Measurements from ENCODE around the gene RIPOR1.

RIPOR1 gene

DNA sequence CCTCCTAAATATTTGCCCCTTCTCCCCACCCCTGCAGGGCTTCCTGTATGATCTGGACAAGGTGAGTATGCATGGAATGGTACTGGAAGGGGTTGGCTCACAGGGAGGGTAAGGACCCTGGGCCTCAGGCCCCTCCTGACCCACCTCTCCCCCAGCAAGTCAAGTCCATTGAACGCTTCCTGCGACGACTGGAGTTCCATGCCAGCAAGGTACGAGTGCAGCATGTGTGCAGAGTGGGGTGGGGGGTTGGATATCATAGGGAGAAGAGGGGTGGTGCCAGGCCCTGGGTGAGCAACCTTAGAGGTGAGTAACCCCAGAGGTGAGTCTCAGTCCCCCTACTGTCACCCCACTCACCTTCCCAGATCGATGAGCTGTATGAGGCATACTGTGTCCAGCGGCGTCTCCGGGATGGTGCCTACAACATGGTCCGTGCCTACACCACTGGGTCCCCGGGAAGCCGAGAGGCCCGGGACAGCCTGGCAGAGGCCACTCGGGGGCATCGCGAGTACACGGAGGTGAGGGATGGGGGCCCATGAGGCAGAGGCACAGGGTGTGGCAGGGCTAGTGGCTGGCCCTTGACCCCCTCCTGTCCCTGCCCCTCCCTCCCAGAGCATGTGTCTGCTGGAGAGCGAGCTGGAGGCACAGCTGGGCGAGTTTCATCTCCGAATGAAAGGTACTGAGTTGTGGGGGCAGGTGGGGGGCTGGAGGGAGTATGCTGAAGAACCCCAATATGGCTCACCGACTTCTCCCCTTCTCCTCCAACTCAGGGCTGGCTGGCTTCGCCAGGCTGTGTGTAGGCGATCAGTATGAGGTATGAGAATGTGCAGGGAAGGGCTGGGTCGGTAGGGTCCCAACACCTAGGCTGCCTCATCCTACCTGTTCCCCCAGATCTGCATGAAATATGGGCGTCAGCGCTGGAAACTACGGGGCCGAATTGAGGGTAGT is 11.3 kb downstream of the RIPOR1 start:
- no peak for DNase-seq (ENCODE audit: low spot score)

- no peak for DNase-seq (ENCODE audit: low spot score)
Observed at GRCh38 chr16:67540756-67541155, 12.1 kb downstream of the RIPOR1 start.

GRCh38 chr16:67541391-67542263 is 13.0 kb downstream of the RIPOR1 start:
- no peak for DNase-seq (ENCODE audit: low spot score)

- peak; percentile 92 for DNase-seq (ENCODE audit: low spot score)
Observed at GRCh38 chr16:67542464-67542863, 13.8 kb downstream of the RIPOR1 start.

GRCh38 chr16:67543036-67543435 is 14.4 kb downstream of the RIPOR1 start:
- DNase-seq (ENCODE audit: low spot score): peak; percentile 1

DNA sequence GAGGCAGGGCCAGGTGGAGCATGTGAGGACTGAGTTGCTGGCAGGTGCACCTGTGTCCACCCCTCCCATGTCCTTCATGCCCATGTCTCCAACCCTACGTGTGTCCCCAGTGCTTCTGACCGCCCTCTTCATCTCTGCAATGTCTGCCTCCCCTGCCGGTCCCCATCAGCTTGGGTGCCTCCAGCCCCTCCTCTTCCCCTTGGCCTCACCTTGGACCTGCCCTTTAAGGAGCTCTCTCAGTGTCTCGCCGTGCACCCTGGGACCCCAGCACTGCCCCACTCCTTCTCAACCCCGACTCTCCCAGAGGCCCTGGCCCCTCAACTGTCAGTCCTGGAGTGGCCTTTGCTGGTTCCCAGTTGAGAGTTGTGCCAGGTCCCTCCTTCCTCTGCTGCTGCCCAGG is 15.0 kb downstream of the RIPOR1 start:
- no peak for DNase-seq (ENCODE audit: low spot score)

GRCh38 chr16:67544329-67544841 is 15.8 kb downstream of the RIPOR1 start:
- DNase-seq (ENCODE audit: low spot score): peak; percentile 5

- peak; percentile 2 for DNase-seq (ENCODE audit: low spot score)
Observed at GRCh38 chr16:67544844-67545664, 16.4 kb downstream of the RIPOR1 start.

DNA sequence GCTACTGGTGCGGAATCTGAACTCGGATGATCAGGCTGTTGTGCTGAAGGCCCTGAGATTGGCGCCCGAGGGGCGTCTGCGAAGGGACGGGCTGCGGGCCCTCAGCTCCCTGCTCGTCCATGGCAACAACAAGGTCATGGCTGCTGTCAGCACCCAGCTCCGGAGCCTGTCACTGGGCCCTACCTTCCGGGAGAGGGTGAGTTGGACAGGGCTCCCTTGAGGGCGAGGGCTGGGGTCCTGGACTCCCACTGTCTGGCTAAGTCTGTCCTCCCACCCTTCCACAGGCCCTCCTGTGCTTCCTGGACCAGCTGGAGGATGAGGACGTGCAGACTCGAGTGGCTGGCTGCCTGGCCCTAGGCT is 17.0 kb downstream of the RIPOR1 start:
- DNase-seq (ENCODE audit: low spot score): no peak

DNA sequence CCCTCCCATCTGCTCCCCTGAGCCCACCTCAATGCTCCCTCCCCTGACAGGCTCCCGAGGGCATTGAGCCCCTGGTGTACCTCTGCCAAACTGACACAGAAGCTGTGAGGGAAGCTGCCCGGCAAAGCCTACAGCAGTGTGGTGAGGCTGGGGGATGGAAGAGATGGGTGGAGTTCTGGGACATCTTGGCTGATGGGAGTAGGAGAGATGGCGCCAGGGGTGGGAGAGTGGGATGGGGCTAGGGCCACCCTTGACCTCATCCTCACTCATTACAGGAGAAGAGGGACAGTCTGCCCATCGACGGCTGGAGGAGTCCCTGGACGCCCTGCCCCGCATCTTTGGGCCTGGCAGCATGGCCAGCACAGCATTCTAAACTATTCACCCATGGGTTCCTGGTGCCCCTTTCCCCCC is 17.5 kb downstream of the RIPOR1 start:
- peak; percentile 4 for DNase-seq (ENCODE audit: low spot score)

DNA sequence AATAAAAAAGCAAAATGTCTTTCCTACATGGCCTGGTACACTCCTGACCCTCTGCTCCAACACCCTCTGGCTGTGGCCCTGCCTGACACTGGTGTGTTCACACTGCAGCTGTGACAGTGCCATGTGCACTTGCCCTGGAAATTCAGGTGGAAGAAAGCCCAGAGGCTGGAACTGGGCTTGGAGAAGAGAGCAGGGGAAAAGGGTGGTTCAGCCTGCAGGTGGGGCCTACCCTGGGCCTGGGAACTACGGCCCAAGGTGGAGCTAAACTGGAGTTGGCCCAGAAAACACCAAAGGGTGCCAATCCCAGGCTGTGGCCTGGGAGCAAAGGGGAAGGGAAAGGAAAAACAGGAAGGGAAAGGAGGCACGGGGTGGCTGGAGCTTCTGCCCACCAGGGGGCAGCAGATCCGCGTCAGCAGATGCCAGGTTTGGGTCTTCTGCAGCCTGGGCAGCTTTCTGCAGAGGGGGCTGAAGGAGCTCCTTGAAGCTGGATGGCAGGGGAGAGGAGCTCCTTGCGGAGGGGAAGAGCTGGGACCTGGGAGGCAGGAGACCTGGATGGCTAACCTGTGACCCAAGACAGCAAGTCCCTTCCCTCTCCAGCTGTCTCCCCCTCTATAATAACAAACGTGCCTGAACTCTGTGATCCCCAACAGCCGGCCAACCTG is 18.3 kb downstream of the RIPOR1 start:
- DNase-seq (ENCODE audit: low spot score): peak; percentile 76

GRCh38 chr16:67547423-67548264 is 19.0 kb downstream of the RIPOR1 start:
- DNase-seq (ENCODE audit: low spot score): peak; percentile 3

- peak; percentile 8 for DNase-seq (ENCODE audit: low spot score)
Observed at GRCh38 chr16:67548265-67549126, 19.9 kb downstream of the RIPOR1 start.

GRCh38 chr16:67549240-67549639 is 20.6 kb downstream of the RIPOR1 start:
- DNase-seq (ENCODE audit: low spot score): no peak

- DNase-seq (ENCODE audit: low spot score): no peak
Observed at GRCh38 chr16:67549936-67550335, 21.3 kb downstream of the RIPOR1 start.

DNA sequence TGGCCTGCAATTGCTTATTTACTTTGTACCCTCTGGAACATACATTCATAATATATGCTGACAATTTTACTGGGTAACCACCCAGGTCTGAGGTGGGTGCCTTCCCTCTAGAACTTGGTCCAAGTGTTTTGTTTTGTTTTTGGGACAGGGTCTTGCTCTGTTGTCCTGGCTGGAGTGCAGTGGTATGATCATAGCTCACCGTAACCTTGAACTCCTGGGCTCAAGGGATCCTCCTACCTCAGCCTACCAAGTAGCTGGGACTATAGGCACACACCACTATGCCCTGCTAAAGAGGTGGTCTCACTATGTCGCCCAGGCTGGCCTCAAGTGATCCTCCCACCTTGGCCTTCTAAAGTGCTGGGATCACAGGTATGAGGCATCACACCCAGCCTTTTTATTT is 22.5 kb downstream of the RIPOR1 start:
- DNase-seq (ENCODE audit: low spot score): no peak

- DNase-seq (ENCODE audit: low spot score): no peak
Observed at GRCh38 chr16:67551972-67552371, 23.3 kb downstream of the RIPOR1 start.

- DNase-seq (ENCODE audit: low spot score): peak; percentile 4
Observed at GRCh38 chr16:67552476-67552875, 23.8 kb downstream of the RIPOR1 start.

DNA sequence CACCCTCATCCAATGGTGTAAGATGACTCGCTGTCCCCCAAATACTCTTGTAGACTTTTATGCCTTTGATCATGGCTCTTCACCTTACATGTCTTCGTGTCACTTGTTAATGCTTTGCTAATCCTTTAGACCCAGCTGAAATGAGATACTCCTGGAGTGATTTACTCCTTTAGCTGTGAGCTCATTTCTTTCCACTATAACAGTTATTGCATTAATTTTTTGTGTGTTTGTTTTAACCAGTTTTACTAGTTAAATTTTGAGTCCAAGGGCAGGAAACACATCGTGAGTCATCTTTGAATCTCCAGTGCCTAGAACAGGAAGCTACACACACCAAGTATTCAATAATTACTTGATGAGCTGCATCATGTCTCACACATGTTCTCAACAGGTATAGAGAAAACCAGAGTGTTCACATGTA is 27.2 kb downstream of the RIPOR1 start:
- no peak for DNase-seq (ENCODE audit: low spot score)

Measured in hepatic stellate cell (primary cell).